Measurements from ENCODE around the gene CCDC137.

CCDC137 gene

DNA sequence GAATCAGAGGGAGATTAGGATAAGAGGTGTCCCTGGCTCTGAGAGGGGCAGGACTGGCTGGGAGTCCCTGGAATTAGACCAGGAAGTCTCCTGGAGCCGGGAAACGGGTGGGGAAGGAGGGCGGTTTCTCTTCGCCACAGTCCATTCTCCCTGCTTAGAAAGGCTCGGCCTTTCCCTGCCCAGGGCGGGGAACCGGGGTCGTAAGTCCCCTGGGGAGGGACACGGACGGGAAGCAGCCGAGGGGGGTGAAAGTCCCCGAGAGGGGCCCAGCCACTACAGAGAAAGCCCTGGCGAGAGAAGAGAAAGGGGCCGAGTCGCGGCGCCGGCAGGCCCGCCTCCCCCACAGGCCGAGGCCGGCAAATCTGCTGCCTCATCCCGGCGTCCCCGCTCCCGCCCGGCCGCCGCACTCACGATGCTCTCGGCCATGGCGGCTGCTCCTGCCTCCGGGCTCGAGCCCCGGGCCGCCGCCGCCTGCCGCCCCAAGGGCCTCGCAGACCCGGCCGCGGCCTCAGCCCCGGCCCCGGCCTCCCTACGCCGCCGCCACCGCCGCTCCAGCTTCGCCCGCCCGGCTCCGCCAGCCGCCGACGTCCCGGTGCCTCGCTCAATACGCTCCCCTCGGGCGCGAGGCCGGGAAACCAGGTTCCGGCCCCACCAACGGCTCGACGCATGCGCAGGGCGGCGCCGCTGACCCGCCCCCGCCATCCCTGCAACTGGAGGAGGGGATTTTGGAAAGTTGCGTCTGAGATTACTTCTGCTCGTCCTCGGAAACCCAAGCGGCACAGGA is 29.8 kb upstream of the CCDC137 start, which contains the start of the genes NPLOC4 and TSPAN10 (continued):
- peak; percentile 38; the same call in 1 of the 2 replicates for TF ChIP-seq GLIS1 (tag by site-specific recombination; IDR thresholded peaks at IDR 0.05)
- TF ChIP-seq SP7 (tag by site-specific recombination; IDR thresholded peaks at IDR 0.05), result peak; percentile 64; the same call in 1 of the 2 replicates
- no peak for TF ChIP-seq SCRT2 (tag by site-specific recombination; IDR thresholded peaks at IDR 0.05)
- no peak for TF ChIP-seq ZNF114 (tag by site-specific recombination; IDR thresholded peaks at IDR 0.05)
- peak; percentile 91 for TF ChIP-seq PRDM1 (tag by site-specific recombination; IDR thresholded peaks at IDR 0.05)
- peak; percentile 51; the same call in 1 of the 2 replicates for TF ChIP-seq ZNF596 (tag by site-specific recombination; IDR thresholded peaks at IDR 0.05)
- peak; percentile 77 for TF ChIP-seq KLF8 (tag by site-specific recombination; IDR thresholded peaks at IDR 0.05)
- peak; percentile 80 for TF ChIP-seq IKZF3 (tag by site-specific recombination; IDR thresholded peaks at IDR 0.05)
- TF ChIP-seq ZNF658 (tag by site-specific recombination; IDR thresholded peaks at IDR 0.05), result no peak
- TF ChIP-seq ZNF513 (tag by site-specific recombination; IDR thresholded peaks at IDR 0.05), result peak; percentile 26; the same call in 1 of the 2 replicates
- TF ChIP-seq ZNF140 (tag by site-specific recombination; IDR thresholded peaks at IDR 0.05), result no peak
- TF ChIP-seq YY2 (tag by site-specific recombination; IDR thresholded peaks at IDR 0.05), result peak; percentile 77
- TF ChIP-seq KLF16 (tag by site-specific recombination; IDR thresholded peaks at IDR 0.05), result peak; percentile 86
- peak; percentile 58; the same call in 1 of the 2 replicates for TF ChIP-seq KLF9 (tag by site-specific recombination; IDR thresholded peaks at IDR 0.05; ENCODE audit: low read depth)
- no peak for TF ChIP-seq ZNF645 (tag by site-specific recombination; IDR thresholded peaks at IDR 0.05)
- no peak for TF ChIP-seq ZNF704 (tag by site-specific recombination; IDR thresholded peaks at IDR 0.05)
- no peak for TF ChIP-seq ZNF266 (tag by site-specific recombination; IDR thresholded peaks at IDR 0.05; ENCODE audit: low read depth)
- TF ChIP-seq ZNF184 (tag by site-specific recombination; IDR thresholded peaks at IDR 0.05), result peak; percentile 66; the same call in 1 of the 2 replicates
- no peak for TF ChIP-seq ZSCAN4 (tag by site-specific recombination; IDR thresholded peaks at IDR 0.05)
- no peak for TF ChIP-seq MEIS1 (CRISPR knock-in tag; IDR thresholded peaks at IDR 0.05; ENCODE audit: borderline replicate concordance)

GRCh38 chr17:81638683-81639082 is 27.9 kb upstream of the CCDC137 start:
- Histone ChIP-seq H3K9me3 (ENCODE audit: control insufficient read depth, insufficient read depth, low read depth, low read length) (no peaks in the 10 kb centered on the region), H3K36me3 (ENCODE audit: control insufficient read depth in 2 of 2, insufficient read depth in 1 of 2, low read length in 2 of 2) (peaks cover 0 to 6% of the 10 kb centered on the region in 2 experiments; a peak in 1 of 3 replicates), H3K27ac (ENCODE audit: extremely low read depth, low read depth, low read length) (no peak overlapping the region), H3K4me1 (ENCODE audit: control insufficient read depth, insufficient read depth, low read length) (peaks cover 9% of the 10 kb centered on the region; the same call in 1 of the 2 replicates), H3K4me3 (ENCODE audit: low read depth, low read length) (no peak overlapping the region)
- ChIA-PET CTCF (no interaction called here), POLR2A (no interaction called here)
- TF ChIP-seq MYNN (tag by site-specific recombination; IDR thresholded peaks at IDR 0.05; ENCODE audit: borderline replicate concordance) (no peak), WT1 (tag by site-specific recombination; IDR thresholded peaks at IDR 0.05) (peak; percentile 89)

Measured in HEK293 (cell line).